ENCODE results near the gene KCNJ16. TPM values are rescaled to one million over a fixed set of nuclear protein-coding genes. Genes with fewer than 3 reads are reported as not detected.

The KCNJ16 gene
- total RNA-seq, 1 donor from 2014 or later = not detected

GRCh38 chr17:70116919-70117318 lies 41.9 kb downstream of the KCNJ16 start:
- no peak for DNase-seq (ENCODE audit: missing footprints)
- intact Hi-C loops (cut with DNase I) = no loop called here

DNA sequence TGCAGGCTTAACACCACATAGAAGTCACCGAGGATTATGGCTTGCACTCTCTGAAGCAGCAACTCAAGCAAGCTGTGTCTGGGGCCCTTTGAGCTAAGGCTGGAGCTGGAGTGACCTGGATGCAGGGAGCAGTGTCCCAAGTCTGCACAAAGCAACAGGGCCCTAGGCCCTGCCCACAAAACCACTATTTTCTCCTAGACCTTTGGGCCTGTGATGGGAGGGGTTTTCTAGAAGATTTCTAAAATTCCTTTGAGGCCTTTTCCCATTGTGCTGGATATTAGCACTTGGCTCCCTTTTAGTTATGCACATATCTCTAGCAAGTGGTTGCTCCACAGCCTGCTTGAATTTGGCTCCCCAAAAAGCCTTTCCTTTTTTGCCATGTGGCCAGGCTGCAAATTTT lies 44.5 kb downstream of the KCNJ16 start:
- ATAC-seq = no peak
- no peak for DNase-seq (ENCODE audit: missing footprints)
- intact Hi-C loops (cut with DNase I) = no loop called here

More at GRCh38 chr17:70116919-70117318, 41.9 kb downstream of the KCNJ16 start:
- no peak for ATAC-seq

DNA sequence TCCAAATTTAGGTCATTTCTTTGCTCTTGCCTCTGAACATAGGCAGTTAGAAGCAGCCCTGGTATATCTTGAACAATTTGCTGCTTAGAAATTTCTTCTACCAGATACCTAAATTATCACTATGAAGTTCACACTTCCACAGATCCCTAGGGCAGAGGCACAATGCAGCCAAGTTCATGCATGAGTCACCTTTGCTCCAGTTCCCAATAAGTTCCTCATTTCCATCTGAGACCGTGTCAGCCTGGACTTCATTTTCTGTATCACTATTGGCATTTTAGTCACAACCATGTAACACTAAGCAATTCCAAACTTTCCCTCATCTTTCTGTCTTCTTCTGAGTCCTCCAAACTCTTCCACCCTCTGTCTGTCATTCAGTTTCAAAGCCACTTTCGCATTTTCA lies 45.0 kb downstream of the KCNJ16 start:
- intact Hi-C loops (cut with DNase I) = no loop called here
- DNase-seq (ENCODE audit: missing footprints) = no peak
- peak; percentile 39 for ATAC-seq

- ATAC-seq = no peak
- no peak for DNase-seq (ENCODE audit: missing footprints)
- intact Hi-C loops (cut with DNase I) = no loop called here
These were observed 45.4 kb downstream of the KCNJ16 start for GRCh38 chr17:70120425-70120824.

- DNase-seq (ENCODE audit: missing footprints) (no peak), ATAC-seq (no peak)
- intact Hi-C loops (cut with DNase I) = no loop called here
These were observed 46.1 kb downstream of the KCNJ16 start for GRCh38 chr17:70121126-70121525.

DNA sequence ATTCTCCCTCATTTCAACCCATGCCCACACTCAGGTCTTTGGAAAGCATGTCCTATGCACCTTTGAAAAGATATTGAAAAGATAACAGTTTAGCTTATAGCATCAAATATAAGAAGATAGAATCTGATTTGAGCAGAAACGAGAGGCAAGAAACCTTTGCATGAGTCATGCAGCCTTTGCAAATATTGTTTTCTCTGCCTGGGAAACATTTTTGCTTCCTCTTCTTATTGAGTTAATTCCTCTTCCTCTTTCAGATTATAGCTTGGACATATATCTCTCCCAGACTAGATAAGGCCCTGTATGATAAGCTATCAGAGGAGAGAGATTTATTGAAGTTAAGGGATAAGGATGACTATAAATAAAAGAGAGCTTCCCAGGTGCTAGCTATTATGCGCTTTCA lies 48.2 kb downstream of the KCNJ16 start:
- no peak for ATAC-seq
- no peak for DNase-seq (ENCODE audit: missing footprints)
- intact Hi-C loops (cut with DNase I) = no loop called here

GRCh38 chr17:70124723-70125122 lies 49.7 kb downstream of the KCNJ16 start:
- DNase-seq (ENCODE audit: missing footprints) = no peak
- ATAC-seq = no peak
- intact Hi-C loops (cut with DNase I) = no loop called here

- ATAC-seq = no peak
- intact Hi-C loops (cut with DNase I) = no loop called here
- DNase-seq (ENCODE audit: missing footprints) = no peak
These were observed 52.3 kb downstream of the KCNJ16 start for GRCh38 chr17:70127221-70127873.

DNA sequence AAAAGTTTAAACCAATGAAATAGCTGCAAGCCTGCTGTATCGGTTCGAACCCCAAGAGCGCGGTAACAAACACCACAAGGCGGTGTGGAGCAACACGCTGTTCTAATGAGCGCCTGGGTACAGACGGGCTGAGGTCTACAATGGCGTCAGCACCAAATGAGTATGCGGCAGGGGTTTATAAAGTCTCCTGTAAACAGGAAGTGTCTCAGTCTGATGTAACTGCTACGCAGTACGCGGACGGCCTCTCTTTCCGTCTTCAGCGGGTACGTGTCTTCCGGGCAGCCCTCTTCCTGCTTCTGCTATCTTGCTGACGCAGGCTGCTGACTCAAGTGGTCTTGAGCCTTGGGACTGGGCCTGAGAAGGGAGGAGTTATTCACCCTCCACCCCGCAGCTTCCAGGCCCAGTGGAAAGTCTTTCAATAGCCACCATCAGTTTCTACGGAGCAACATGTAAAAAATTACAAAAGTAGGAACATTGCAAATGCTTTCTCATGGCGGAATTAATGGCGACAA lies 53.8 kb downstream of the KCNJ16 start:
- DNase-seq (ENCODE audit: missing footprints) = no peak
- no peak for ATAC-seq
- intact Hi-C loops (cut with DNase I) = no loop called here

DNA sequence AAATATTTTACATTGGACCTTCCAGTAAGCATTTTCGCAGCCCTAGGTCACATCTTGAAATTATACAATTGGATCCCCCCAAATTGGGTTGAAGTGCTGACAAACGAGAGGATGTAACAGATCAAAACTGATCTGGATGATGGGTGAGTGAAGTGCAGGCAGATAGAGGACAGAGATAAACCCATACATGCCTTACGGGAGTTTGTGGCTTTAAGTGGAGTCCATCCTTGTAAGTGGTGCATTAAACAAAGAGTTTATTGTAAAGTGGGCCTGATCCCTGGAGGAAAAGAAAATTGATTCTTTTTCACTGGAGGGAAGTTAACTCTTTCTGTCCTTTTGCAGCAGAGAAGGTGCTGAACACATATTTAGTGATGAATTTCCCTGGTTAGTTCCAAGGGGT lies 55.3 kb downstream of the KCNJ16 start:
- ATAC-seq = no peak
- no peak for DNase-seq (ENCODE audit: missing footprints)
- intact Hi-C loops (cut with DNase I) = no loop called here

GRCh38 chr17:70132505-70132904 lies 57.5 kb downstream of the KCNJ16 start:
- intact Hi-C loops (cut with DNase I) = no loop called here
- DNase-seq (ENCODE audit: missing footprints) (no peak), ATAC-seq (no peak)

DNA sequence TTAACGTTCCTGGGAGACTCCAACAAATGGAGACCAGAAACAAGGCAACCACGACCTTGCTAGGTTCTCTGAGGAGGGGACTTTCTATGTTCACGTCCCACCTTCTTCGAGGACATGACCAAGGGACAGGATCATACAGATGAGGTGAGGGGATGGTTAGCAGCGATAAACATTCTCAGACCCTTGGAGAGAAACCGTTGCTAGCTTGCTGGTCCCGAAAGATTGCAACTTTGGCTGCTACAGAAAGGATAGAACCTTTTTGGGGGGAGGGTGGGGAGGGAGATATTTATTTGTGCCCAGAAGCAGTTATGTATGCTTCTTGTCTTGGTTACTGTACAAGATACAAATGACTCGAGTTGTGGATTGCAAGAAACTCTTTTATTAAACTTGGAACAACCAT lies 59.0 kb downstream of the KCNJ16 start:
- no peak for ATAC-seq
- intact Hi-C loops (cut with DNase I) = no loop called here

GRCh38 chr17:70134777-70135176 lies 59.8 kb downstream of the KCNJ16 start:
- DNase-seq (ENCODE audit: missing footprints) (no peak), ATAC-seq (no peak)

More for the DNA sequence above, 59.0 kb downstream of the KCNJ16 start:
- DNase-seq (ENCODE audit: missing footprints) = no peak

DNA sequence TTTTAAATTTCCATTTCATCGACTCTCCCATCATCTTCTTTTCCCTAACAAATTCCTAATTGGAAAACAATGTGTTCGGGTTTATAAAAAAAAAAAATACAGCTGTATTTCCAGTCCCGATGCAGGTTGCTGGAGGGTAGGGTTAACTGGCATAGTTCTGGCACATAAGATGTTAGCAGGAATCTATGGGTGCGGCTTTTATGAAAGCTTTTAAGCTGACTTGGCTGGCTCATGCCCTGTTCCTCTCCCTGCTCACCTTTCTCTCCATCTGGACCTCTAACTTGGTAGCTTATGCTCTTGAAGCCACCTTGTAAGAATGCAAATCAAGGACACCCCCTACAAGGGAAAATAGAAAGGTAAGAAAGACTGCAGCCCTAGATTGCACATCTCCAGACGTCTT lies 61.1 kb downstream of the KCNJ16 start:
- ATAC-seq (no peak), DNase-seq (ENCODE audit: missing footprints) (no peak)
- intact Hi-C loops (cut with DNase I) = no loop called here

More at GRCh38 chr17:70134777-70135176, 59.8 kb downstream of the KCNJ16 start:
- intact Hi-C loops (cut with DNase I) = no loop called here

GRCh38 chr17:70137451-70138230 lies 62.6 kb downstream of the KCNJ16 start:
- DNase-seq (ENCODE audit: missing footprints) (no peak), ATAC-seq (peak; percentile 96)
- intact Hi-C loops (cut with DNase I) = loop anchor here (1.0 kb wide), 1 partner anchor 31 kb away; no protein-coding TSS in a partner anchor

DNA sequence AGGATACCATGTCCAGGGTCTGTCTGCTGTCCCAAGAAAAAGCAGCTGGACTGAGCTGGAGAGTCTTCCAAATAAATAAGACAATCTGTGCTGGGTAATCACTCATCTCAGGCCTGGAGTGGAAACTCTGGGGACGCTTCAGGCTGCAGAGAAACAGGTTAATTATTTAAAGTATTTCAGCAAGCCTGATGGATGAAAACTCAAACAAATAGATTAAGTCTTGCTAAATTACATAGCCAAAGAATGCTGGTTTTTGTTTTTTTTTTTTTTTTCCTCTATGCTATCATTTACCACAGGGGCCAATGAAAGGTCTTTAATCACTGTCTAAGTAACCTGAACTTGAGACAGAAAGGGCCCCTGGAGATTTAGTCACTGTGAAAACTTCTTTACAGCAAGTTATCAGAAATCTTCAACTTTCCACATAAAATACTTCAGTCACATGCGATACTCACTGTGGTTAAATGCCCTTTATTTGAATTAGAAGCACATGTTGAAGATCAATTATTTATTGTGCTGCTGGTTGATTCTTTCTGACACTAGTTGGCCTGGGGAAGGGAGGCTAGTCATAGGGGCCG lies 63.4 kb downstream of the KCNJ16 start:
- DNase-seq (ENCODE audit: missing footprints) (no peak), ATAC-seq (peak; percentile 22)
- intact Hi-C loops (cut with DNase I) = loop anchor here (1.0 kb wide), 1 partner anchor 30 kb away; no protein-coding TSS in a partner anchor

- intact Hi-C loops (cut with DNase I) = no loop called here
- DNase-seq (ENCODE audit: missing footprints) = no peak
- ATAC-seq = no peak
These were observed 64.5 kb downstream of the KCNJ16 start for GRCh38 chr17:70139449-70139993.

- intact Hi-C loops (cut with DNase I) = loop anchor here (2.0 to 5.0 kb wide), 4 partner anchors 478 to 618 kb away; no protein-coding TSS in a partner anchor
- ATAC-seq (no peak), DNase-seq (ENCODE audit: missing footprints) (no peak)
These were observed 69.3 kb downstream of the KCNJ16 start for GRCh38 chr17:70144260-70144846.

GRCh38 chr17:70153210-70153609 lies 78.2 kb downstream of the KCNJ16 start:
- intact Hi-C loops (cut with DNase I) = no loop called here
- no peak for ATAC-seq
- DNase-seq (ENCODE audit: missing footprints) = no peak
